K562 (cell line): ENCODE data around the gene FN3K. TPM values are rescaled to one million over a fixed set of nuclear protein-coding genes. Genes with fewer than 3 reads are reported as not detected.

Experiments
- ATAC-seq: fragments of 200-7000 bp; cut with Tn5 transposase; 3 replicates; pipeline ENCODE4 v1.9.1; 2020; ENCODE audit warnings: moderate library complexity
- BruUV-seq: library from RNA; stranded (reverse); fragments of 400-500 nt; replicated peaks from 2 replicates; lab custom pipeline; 2021; lab: Mats Ljungman, UMichigan
- CTCF ChIA-PET: fragments of 300-600 bp; formaldehyde crosslinking; extraction: SDS; loops from one replicate; lab custom pipeline; 2021; ENCODE audit warnings: low intra/inter-chr PET ratio; lab: Yijun Ruan, JAX
- POLR2A ChIA-PET: fragments of 300-600, 350-650 bp; sonication (Branson Sonifier 250); formaldehyde crosslinking; extraction: SDS; loops from one replicate; lab custom pipeline; 2021; ENCODE audit warnings: antibody characterized with exemption, inconsistent platforms; lab: Yijun Ruan, JAX
- DNase-seq, 4 experiments: peaks; one replicate each; pipeline versions ENCODE4 v3.0.0 to v3.0.0-alpha.2; 2011 to 2018; ENCODE audit warnings: low spot score in 3 of 4, mixed read lengths in 3 of 4; ENCODE audit errors: extremely low read depth in 1 of 4
- FAIRE-seq: peaks from 2 replicates; lab custom pipeline; 2011; peaks lifted over from hg19 to GRCh38; lab: Jason Lieb, UNC
- H2AFZ ChIP-seq: 2 replicates; pipeline ENCODE4 v1.6.0; 2011; ENCODE audit warnings: low read depth, low read length, control low read depth, inconsistent platforms
- H3K27ac ChIP-seq: fragments of 200-600 bp; 3 replicates; pipeline ENCODE4 v1.8.0; 2011; ENCODE audit warnings: low read depth, mild to moderate bottlenecking, control low read depth, inconsistent platforms, low read length, moderate library complexity, mixed read lengths; ENCODE audit errors: extremely low read depth
- H3K27me3 ChIP-seq, 2 experiments: fragments of 300-600 bp in 1 of 2; 2 replicates in 1 of 2; 3 replicates in 1 of 2; pipeline versions ENCODE4 v1.6.0 to v1.8.0; 2011; ENCODE audit warnings: inconsistent platforms in 2 of 2, low read length in 2 of 2, mild to moderate bottlenecking in 1 of 2, mixed read lengths in 1 of 2, moderate library complexity in 1 of 2; ENCODE audit not compliant: control insufficient read depth in 2 of 2, insufficient read depth in 2 of 2
- H3K36me3 ChIP-seq: fragments of 300-600 bp; 3 replicates; pipeline ENCODE4 v1.8.0; 2011; ENCODE audit warnings: mild to moderate bottlenecking, low read length, inconsistent platforms; ENCODE audit not compliant: control insufficient read depth, insufficient read depth
- H3K4me1 ChIP-seq, 2 experiments: fragments of 200-600 bp in 1 of 2; replicated peaks in 1 of 2; 2 replicates in 1 of 2; 3 replicates in 1 of 2; pipeline versions ENCODE4 v1.5.1 to v1.8.0; 2011; ENCODE audit warnings: inconsistent platforms in 2 of 2, low read length in 2 of 2, mild to moderate bottlenecking in 1 of 2, mixed read lengths in 1 of 2, moderate library complexity in 1 of 2; ENCODE audit not compliant: control insufficient read depth in 2 of 2, insufficient read depth in 2 of 2
- H3K4me2 ChIP-seq: 2 replicates; pipeline ENCODE4 v1.6.1; 2011; ENCODE audit warnings: low read length, control low read depth, inconsistent platforms, mixed read lengths; ENCODE audit not compliant: insufficient read depth
- H3K4me3 ChIP-seq: fragments of 200-600 bp; sonication (generic), shearing (Covaris generic); 2 replicates; pipeline ENCODE4 v1.5.1; 2016; ENCODE audit warnings: control low read depth, inconsistent platforms
- H3K79me2 ChIP-seq: fragments of 200-600 bp; 3 replicates; pipeline ENCODE4 v1.8.0; 2011; ENCODE audit warnings: low read length, inconsistent platforms; ENCODE audit not compliant: control insufficient read depth, insufficient read depth
- H3K9ac ChIP-seq, 2 experiments: 2 replicates each; pipeline versions ENCODE4 v1.6.0 to v1.6.1; 2011; ENCODE audit warnings: low read depth in 2 of 2, low read length in 2 of 2, control low read depth in 1 of 2, inconsistent platforms in 1 of 2, mild to moderate bottlenecking in 1 of 2, mixed read lengths in 1 of 2; ENCODE audit not compliant: insufficient read depth in 1 of 2
- H3K9me1 ChIP-seq: one replicate; pipeline ENCODE4 v1.6.0; 2011; ENCODE audit warnings: inconsistent platforms, mild to moderate bottlenecking, low read length, moderate library complexity; ENCODE audit not compliant: control insufficient read depth, insufficient read depth
- H3K9me3 ChIP-seq: replicated peaks from 2 replicates; pipeline ENCODE4 v1.5.1; 2011; ENCODE audit warnings: low read depth, low read length, inconsistent platforms; ENCODE audit not compliant: control insufficient read depth, insufficient read depth
- H4K20me1 ChIP-seq: replicated peaks from 2 replicates; pipeline ENCODE4 v1.6.1; 2011; ENCODE audit warnings: low read length, inconsistent platforms, mixed read lengths; ENCODE audit not compliant: control insufficient read depth, insufficient read depth
- CBX8 ChIP-seq: fragments of 200-600 bp; sonication (generic); IDR thresholded peaks from 2 replicates; pipeline ENCODE4 v1.6.1; 2012; ENCODE audit warnings: borderline replicate concordance, mixed run types, low read depth, mild to moderate bottlenecking, moderate library complexity, mixed read lengths, low read length, control low read depth, inconsistent platforms; ENCODE audit not compliant: poor library complexity, severe bottlenecking; ENCODE audit errors: extremely low read depth
- CCAR2 ChIP-seq: fragments of 200-400 bp; formaldehyde crosslinking; IDR thresholded peaks from 2 replicates; pipeline ENCODE4 v1.6.1; 2017; ENCODE audit warnings: mild to moderate bottlenecking, low read depth, low read length
- DACH1 ChIP-seq: fragments of 450-650 bp; IDR thresholded peaks from 2 replicates; pipeline ENCODE4 v1.6.1; 2018; ENCODE audit not compliant: partially characterized antibody
- KDM4B ChIP-seq, 2 experiments: fragments of 450-650 bp in 1 of 2; sonication (generic) in 1 of 2; IDR thresholded peaks; 2 replicates each; pipeline ENCODE4 v1.6.1; 2016 to 2017; ENCODE audit warnings: borderline replicate concordance in 2 of 2, antibody characterized with exemption in 1 of 2, low read depth in 1 of 2, mild to moderate bottlenecking in 1 of 2
- MAFF ChIP-seq: IDR thresholded peaks from 2 replicates; pipeline ENCODE4 v1.6.1; 2012; ENCODE audit warnings: low read length, improper control_type of control experiment
- NCOA1 ChIP-seq: fragments of 450-650 bp; IDR thresholded peaks from 2 replicates; pipeline ENCODE4 v1.6.1; 2016; ENCODE audit warnings: low read depth
- PPARD ChIP-seq: fragments of 250-450 bp; sonication (Bioruptor Pico); IDR thresholded peaks from 2 replicates; pipeline ENCODE4 v1.8.0; 2022; ENCODE audit warnings: inconsistent platforms, mild to moderate bottlenecking, moderate library complexity
- RBM14 ChIP-seq: fragments of 200-400 bp; formaldehyde crosslinking; IDR thresholded peaks from 2 replicates; pipeline ENCODE4 v1.6.1; 2018; ENCODE audit warnings: low read depth, mild to moderate bottlenecking, low read length, moderate library complexity, borderline replicate concordance; ENCODE audit not compliant: insufficient read depth
- STAT5A ChIP-seq: IDR thresholded peaks from 2 replicates; pipeline ENCODE4 v1.6.1; 2012; ENCODE audit warnings: low read length, inconsistent platforms, borderline replicate concordance
- ZBED1 ChIP-seq: IDR thresholded peaks from 2 replicates; pipeline ENCODE4 v1.6.1; 2014
- ZNF212 ChIP-seq: fragments of 450-650 bp; formaldehyde crosslinking; IDR thresholded peaks from 2 replicates; pipeline ENCODE4 v1.4.0; 2020; ENCODE audit warnings: mild to moderate bottlenecking
- ZNF592 ChIP-seq: fragments of 450-650 bp; IDR thresholded peaks from 2 replicates; pipeline ENCODE4 v1.6.1; 2017; ENCODE audit warnings: antibody characterized with exemption, mild to moderate bottlenecking
- WGBS: fragments of 100-300 bp; shearing (Covaris generic); methylation state at CpG from one replicate; pipeline ENCODE4 v1.1.6; 2016; ENCODE audit warnings: low coverage, mixed read lengths; ENCODE audit not compliant: insufficient coverage; ENCODE audit errors: missing lambda C conversion rate; 5-methylcytosine and 5-hydroxymethylcytosine counted together
- in situ Hi-C: fragments of 300-500 bp; cut with MboI; formaldehyde crosslinking; loops from 4 replicates; pipeline ENCODE4 v1.15.0; 2018; ENCODE audit warnings: inconsistent platforms, mixed read lengths
- intact Hi-C: fragments of 100-400 bp; cut with micrococcal nuclease; formaldehyde crosslinking; loops from 2 replicates; pipeline ENCODE4 v1.14.2; 2022
- polyA plus RNA-seq, 8 experiments: library from polyadenylated mRNA; depleted of rRNA in 4 of 8; stranded (reverse) in 5 of 8; unstranded in 3 of 8; fragments of >200 nt; fragmentation: Nextera tagmentation in 2 of 8; fragmentation: Illumina TruSeq in 1 of 8; extraction: Ambion mirVana in 2 of 8; extraction: Trizol in 1 of 8; gene quantifications; 2 replicates each; pipeline versions ENCODE4 v1.2.1 to v1.2.3, GENCODE V29; 2011 to 2014; ENCODE audit warnings: inconsistent platforms in 1 of 8, missing spikeins in 1 of 8
- total RNA-seq, 7 experiments: library from RNA; depleted of rRNA in 6 of 7; stranded (reverse); fragments of >200 nt in 6 of 7; fragmentation: Illumina TruSeq in 2 of 7; extraction: Trizol in 2 of 7; gene quantifications; 2 replicates each; pipeline versions ENCODE4 v1.2.1 to v1.2.3, GENCODE V29; 2011 to 2021; ENCODE audit warnings: low replicate concordance in 1 of 7
- TF ChIP-seq, protein P1 (sequence below): fragments of 450-650 bp; IDR thresholded peaks from 2 replicates; pipeline ENCODE4 v1.6.1; 2016; ENCODE audit warnings: mild to moderate bottlenecking
- TF ChIP-seq, protein P2 (sequence below): fragments of 450-650 bp; formaldehyde crosslinking; IDR thresholded peaks from 2 replicates; pipeline ENCODE4 v1.4.0; 2020; ENCODE audit warnings: mild to moderate bottlenecking, moderate library complexity

Gene FN3K
- total and polyA plus RNA-seq, 9 of the 15 experiments (the other 6 are each of a cell fraction or from before 2014, with no cell fraction given) = 0.08 to 22.7 (median 3.8) TPM

- no peaks in the 10 kb centered on the region for H3K9me3 ChIP-seq
- ChIA-PET CTCF (no interaction called here), POLR2A (no interaction called here)
- no peaks in the 10 kb centered on the region for H3K27me3 ChIP-seq
- WGBS = 93% methylated on average over 16 of the region's 18 CpGs
- FAIRE-seq (no peak), ATAC-seq (no peak), DNase-seq (no peak)
- H3K36me3 ChIP-seq = peaks cover 25% of the 10 kb centered on the region; the same call in 1 of the 3 replicates
- H3K9ac ChIP-seq = no peak overlapping the region
- no peaks in the 10 kb centered on the region for H3K9me1 ChIP-seq
- no peak overlapping the region for H2AFZ ChIP-seq
- H4K20me1 ChIP-seq = no peaks in the 10 kb centered on the region
- in situ Hi-C loops (no loop called here), intact Hi-C loops (no loop called here)
- no peak overlapping the region for H3K4me3 ChIP-seq
- no peak overlapping the region for H3K4me2 ChIP-seq
- BruUV-seq = no TSS peak
- peaks cover 0 to 21% of the 10 kb centered on the region in 2 experiments; a peak in 2 of 5 replicates for H3K4me1 ChIP-seq
- H3K27ac ChIP-seq = no peak overlapping the region
- H3K79me2 ChIP-seq = peaks cover 6% of the 10 kb centered on the region; the same call in 1 of the 3 replicates
- TF ChIP-seq MAFF = no peak
- TF ChIP-seq, protein P1, sequence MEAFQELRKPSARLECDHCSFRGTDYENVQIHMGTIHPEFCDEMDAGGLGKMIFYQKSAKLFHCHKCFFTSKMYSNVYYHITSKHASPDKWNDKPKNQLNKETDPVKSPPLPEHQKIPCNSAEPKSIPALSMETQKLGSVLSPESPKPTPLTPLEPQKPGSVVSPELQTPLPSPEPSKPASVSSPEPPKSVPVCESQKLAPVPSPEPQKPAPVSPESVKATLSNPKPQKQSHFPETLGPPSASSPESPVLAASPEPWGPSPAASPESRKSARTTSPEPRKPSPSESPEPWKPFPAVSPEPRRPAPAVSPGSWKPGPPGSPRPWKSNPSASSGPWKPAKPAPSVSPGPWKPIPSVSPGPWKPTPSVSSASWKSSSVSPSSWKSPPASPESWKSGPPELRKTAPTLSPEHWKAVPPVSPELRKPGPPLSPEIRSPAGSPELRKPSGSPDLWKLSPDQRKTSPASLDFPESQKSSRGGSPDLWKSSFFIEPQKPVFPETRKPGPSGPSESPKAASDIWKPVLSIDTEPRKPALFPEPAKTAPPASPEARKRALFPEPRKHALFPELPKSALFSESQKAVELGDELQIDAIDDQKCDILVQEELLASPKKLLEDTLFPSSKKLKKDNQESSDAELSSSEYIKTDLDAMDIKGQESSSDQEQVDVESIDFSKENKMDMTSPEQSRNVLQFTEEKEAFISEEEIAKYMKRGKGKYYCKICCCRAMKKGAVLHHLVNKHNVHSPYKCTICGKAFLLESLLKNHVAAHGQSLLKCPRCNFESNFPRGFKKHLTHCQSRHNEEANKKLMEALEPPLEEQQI = no peak
- TF ChIP-seq, protein P2, sequence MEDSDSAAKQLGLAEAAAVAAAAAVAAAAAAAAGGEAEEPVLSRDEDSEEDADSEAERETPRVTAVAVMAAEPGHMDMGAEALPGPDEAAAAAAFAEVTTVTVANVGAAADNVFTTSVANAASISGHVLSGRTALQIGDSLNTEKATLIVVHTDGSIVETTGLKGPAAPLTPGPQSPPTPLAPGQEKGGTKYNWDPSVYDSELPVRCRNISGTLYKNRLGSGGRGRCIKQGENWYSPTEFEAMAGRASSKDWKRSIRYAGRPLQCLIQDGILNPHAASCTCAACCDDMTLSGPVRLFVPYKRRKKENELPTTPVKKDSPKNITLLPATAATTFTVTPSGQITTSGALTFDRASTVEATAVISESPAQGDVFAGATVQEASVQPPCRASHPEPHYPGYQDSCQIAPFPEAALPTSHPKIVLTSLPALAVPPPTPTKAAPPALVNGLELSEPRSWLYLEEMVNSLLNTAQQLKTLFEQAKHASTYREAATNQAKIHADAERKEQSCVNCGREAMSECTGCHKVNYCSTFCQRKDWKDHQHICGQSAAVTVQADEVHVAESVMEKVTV = no peak
- TF ChIP-seq RBM14 = no peak
- no peak for TF ChIP-seq ZNF212
- no peak for TF ChIP-seq NCOA1
- TF ChIP-seq ZBED1 = no peak
- no peak for TF ChIP-seq DACH1
- no peak for TF ChIP-seq KDM4B (IDR thresholded peaks at IDR 0.05; ENCODE audit: borderline replicate concordance in 2 of 2, low read depth in 1 of 2)
- no peak for TF ChIP-seq CBX8
- TF ChIP-seq ZNF592 = no peak
- no peak for TF ChIP-seq PPARD (CRISPR knock-in tag)
- TF ChIP-seq CCAR2 = no peak
- TF ChIP-seq STAT5A = no peak
Measured at GRCh38 chr17:82789806-82790205, 54.4 kb downstream of the FN3K start.
